DND-41 (cell line): ENCODE data around the gene EYA2.

Experiments
- ATAC-seq: fragments of 200-7000 bp; cut with Tn5 transposase; 3 replicates; pipeline ENCODE4 v1.9.1; 2021; ENCODE audit warnings: low read depth; ENCODE audit not compliant: insufficient read depth
- DNase-seq: peaks from one replicate; pipeline ENCODE4 v3.0.0-alpha.2; 2020
- H2AFZ ChIP-seq: 2 replicates; pipeline ENCODE4 v1.6.0; 2012; ENCODE audit warnings: low read depth, low read length
- H3K27ac ChIP-seq: 2 replicates; pipeline ENCODE4 v1.5.1; 2012; ENCODE audit warnings: low read length, inconsistent platforms
- H3K27me3 ChIP-seq: fragments of 200-600 bp; sonication (generic); 2 replicates; pipeline ENCODE4 v1.6.0; 2012; ENCODE audit warnings: low read length, mild to moderate bottlenecking, inconsistent platforms; ENCODE audit not compliant: insufficient read depth, poor library complexity
- H3K36me3 ChIP-seq: 2 replicates; pipeline ENCODE4 v1.5.1; 2012; ENCODE audit warnings: low read length, inconsistent platforms; ENCODE audit not compliant: insufficient read depth
- H3K4me1 ChIP-seq: 2 replicates; pipeline ENCODE4 v1.5.1; 2012; ENCODE audit warnings: mild to moderate bottlenecking, low read length; ENCODE audit not compliant: insufficient read depth
- H3K4me2 ChIP-seq: 2 replicates; pipeline ENCODE4 v1.6.0; 2012; ENCODE audit warnings: mild to moderate bottlenecking, moderate library complexity, low read length, inconsistent platforms; ENCODE audit not compliant: insufficient read depth
- H3K4me3 ChIP-seq, 2 experiments: fragments of 200-600 bp in 1 of 2; shearing (Covaris generic) in 1 of 2; 2 replicates each; pipeline ENCODE4 v1.5.1; 2012 to 2016; ENCODE audit warnings: inconsistent platforms in 2 of 2, low read length in 2 of 2, mild to moderate bottlenecking in 2 of 2, low read depth in 1 of 2, moderate library complexity in 1 of 2
- H3K79me2 ChIP-seq: 2 replicates; pipeline ENCODE4 v1.6.0; 2012; ENCODE audit warnings: low read length, inconsistent platforms; ENCODE audit not compliant: insufficient read depth
- H3K9ac ChIP-seq: 2 replicates; pipeline ENCODE4 v1.6.0; 2012; ENCODE audit warnings: low read depth, mild to moderate bottlenecking, inconsistent platforms, low read length, moderate library complexity
- H3K9me3 ChIP-seq: 2 replicates; pipeline ENCODE4 v1.5.1; 2012; ENCODE audit warnings: low read length, moderate library complexity, mild to moderate bottlenecking, inconsistent platforms; ENCODE audit not compliant: insufficient read depth, severe bottlenecking
- H4K20me1 ChIP-seq: 2 replicates; pipeline ENCODE4 v1.6.0; 2012; ENCODE audit warnings: low read length; ENCODE audit not compliant: insufficient read depth
- CTCF ChIP-seq: IDR thresholded peaks from 2 replicates; pipeline ENCODE4 v1.5.1; 2012; ENCODE audit warnings: borderline replicate concordance, low read length, moderate library complexity, mild to moderate bottlenecking; ENCODE audit not compliant: poor library complexity, severe bottlenecking; ENCODE audit errors: extremely low read depth
- EZH2 ChIP-seq: IDR thresholded peaks from 3 replicates; pipeline ENCODE4 v1.6.1; 2012; ENCODE audit warnings: borderline replicate concordance, low read depth, mild to moderate bottlenecking, moderate library complexity, low read length, inconsistent platforms; ENCODE audit not compliant: severe bottlenecking

Gene EYA2

GRCh38 chr20:46981184-46981583, 86.5 kb downstream of the EYA2 start:
- Histone ChIP-seq H3K36me3 (no peaks in the 10 kb centered on the region), H3K27ac (no peak overlapping the region), H4K20me1 (peaks cover 8% of the 10 kb centered on the region; the same call in 1 of the 2 replicates), H3K4me2 (no peak overlapping the region), H3K4me1 (peaks cover 17% of the 10 kb centered on the region), H2AFZ (no peak overlapping the region), H3K9ac (no peak overlapping the region), H3K4me3 (no peak overlapping the region), H3K27me3 (peaks cover 16% of the 10 kb centered on the region), H3K9me3 (peaks cover 7% of the 10 kb centered on the region), H3K79me2 (no peaks in the 10 kb centered on the region)
- ATAC-seq (no peak), DNase-seq (no peak)
- TF ChIP-seq CTCF (no peak), EZH2 (no peak)

GRCh38 chr20:46983466-46983865, 88.8 kb downstream of the EYA2 start:
- H3K4me3 ChIP-seq = no peak overlapping the region
- peaks cover 17% of the 10 kb centered on the region for H3K4me1 ChIP-seq
- DNase-seq = no peak
- no peaks in the 10 kb centered on the region for H3K79me2 ChIP-seq
- H3K9me3 ChIP-seq = peaks cover 7% of the 10 kb centered on the region
- no peak overlapping the region for H2AFZ ChIP-seq
- ATAC-seq = no peak
- no peak overlapping the region for H3K9ac ChIP-seq
- no peaks in the 10 kb centered on the region for H3K36me3 ChIP-seq
- H3K27me3 ChIP-seq = peaks cover 8% of the 10 kb centered on the region
- 0 out of 2 replicates have a peak, but pooled peaks cover 3% of the 10 kb centered on the region for H4K20me1 ChIP-seq
- no peak overlapping the region for H3K4me2 ChIP-seq
- H3K27ac ChIP-seq = no peak overlapping the region
- TF ChIP-seq CTCF (no peak), EZH2 (no peak)

- Histone ChIP-seq H3K4me2 (no peak overlapping the region), H2AFZ (no peak overlapping the region), H3K36me3 (no peaks in the 10 kb centered on the region), H3K4me1 (peaks cover 9% of the 10 kb centered on the region), H3K9me3 (peaks cover 7% of the 10 kb centered on the region), H3K9ac (no peak overlapping the region), H3K27ac (no peak overlapping the region), H3K4me3 (no peak overlapping the region), H3K27me3 (peaks cover 8% of the 10 kb centered on the region), H3K79me2 (no peaks in the 10 kb centered on the region), H4K20me1 (no peaks in the 10 kb centered on the region)
- TF ChIP-seq EZH2 = no peak
- TF ChIP-seq CTCF = no peak
- ATAC-seq = no peak
- no peak for DNase-seq
Measured at GRCh38 chr20:46984405-46984804, 89.8 kb downstream of the EYA2 start.

- Histone ChIP-seq H3K4me2 (no peak overlapping the region), H2AFZ (no peak overlapping the region), H3K79me2 (no peaks in the 10 kb centered on the region), H3K27ac (no peak overlapping the region), H3K27me3 (peaks cover 3% of the 10 kb centered on the region), H3K9me3 (peaks cover 7% of the 10 kb centered on the region), H3K9ac (no peak overlapping the region), H3K36me3 (no peaks in the 10 kb centered on the region), H4K20me1 (no peaks in the 10 kb centered on the region), H3K4me3 (no peak overlapping the region), H3K4me1 (peaks cover 5% of the 10 kb centered on the region; the same call in 1 of the 2 replicates)
- TF ChIP-seq CTCF = no peak
- no peak for TF ChIP-seq EZH2
- no peak for ATAC-seq
- DNase-seq = no peak
Measured at GRCh38 chr20:46985250-46985649, 90.6 kb downstream of the EYA2 start.
